ENCODE data around the gene ZNF616. TPM values are rescaled to one million over a fixed set of nuclear protein-coding genes. Genes with fewer than 3 reads are reported as not detected.

Gene ZNF616
- total RNA-seq, 1 donor: 9.8 TPM

DNA sequence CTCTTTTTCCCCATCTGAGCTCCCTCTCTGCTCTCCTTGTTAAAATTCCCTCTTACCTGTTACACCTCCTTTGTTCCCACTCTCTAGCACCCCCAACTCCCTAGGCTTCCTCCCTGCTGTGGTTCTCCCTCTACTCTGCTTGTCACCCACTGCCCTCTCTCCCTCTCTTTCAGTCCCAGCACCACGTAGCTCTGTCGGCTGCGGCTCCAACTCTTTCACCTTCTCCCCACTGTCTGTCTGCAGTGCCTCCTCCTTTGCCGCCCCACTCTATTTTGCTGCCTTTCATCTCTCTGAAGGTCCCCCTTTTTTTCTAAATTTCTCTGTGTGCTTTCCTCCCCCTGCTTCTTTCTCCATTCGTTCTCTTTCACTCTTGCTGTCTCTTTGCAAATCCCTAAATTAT is 30.6 kb upstream of the ZNF616 start:
- no peak for DNase-seq (ENCODE audit: insufficient read length, low spot score, missing footprints)
- Histone ChIP-seq H3K4me2 (ENCODE audit: insufficient read depth, low read length) (peak overlapping the region; percentile 96), H3K27ac (ENCODE audit: low read depth, low read length) (no peak overlapping the region), H3K27me3 (ENCODE audit: insufficient read depth, low read length) (no peaks in the 10 kb centered on the region), H3K36me3 (ENCODE audit: insufficient read depth, low read length) (peaks cover 16% of the 10 kb centered on the region), H3K9me3 (ENCODE audit: low read depth, low read length) (no peaks in the 10 kb centered on the region), H3K4me3 (ENCODE audit: insufficient read depth, low read length) (peak overlapping the region; percentile 81), H3K79me2 (ENCODE audit: insufficient read depth, low read length) (peaks cover 9% of the 10 kb centered on the region), H4K20me1 (ENCODE audit: insufficient read depth, low read length) (no peaks in the 10 kb centered on the region), H2AFZ (ENCODE audit: low read length) (peak overlapping the region; percentile 91), H3K4me1 (ENCODE audit: insufficient read depth, low read length) (peaks cover 8% of the 10 kb centered on the region)
- TF ChIP-seq, protein P1, sequence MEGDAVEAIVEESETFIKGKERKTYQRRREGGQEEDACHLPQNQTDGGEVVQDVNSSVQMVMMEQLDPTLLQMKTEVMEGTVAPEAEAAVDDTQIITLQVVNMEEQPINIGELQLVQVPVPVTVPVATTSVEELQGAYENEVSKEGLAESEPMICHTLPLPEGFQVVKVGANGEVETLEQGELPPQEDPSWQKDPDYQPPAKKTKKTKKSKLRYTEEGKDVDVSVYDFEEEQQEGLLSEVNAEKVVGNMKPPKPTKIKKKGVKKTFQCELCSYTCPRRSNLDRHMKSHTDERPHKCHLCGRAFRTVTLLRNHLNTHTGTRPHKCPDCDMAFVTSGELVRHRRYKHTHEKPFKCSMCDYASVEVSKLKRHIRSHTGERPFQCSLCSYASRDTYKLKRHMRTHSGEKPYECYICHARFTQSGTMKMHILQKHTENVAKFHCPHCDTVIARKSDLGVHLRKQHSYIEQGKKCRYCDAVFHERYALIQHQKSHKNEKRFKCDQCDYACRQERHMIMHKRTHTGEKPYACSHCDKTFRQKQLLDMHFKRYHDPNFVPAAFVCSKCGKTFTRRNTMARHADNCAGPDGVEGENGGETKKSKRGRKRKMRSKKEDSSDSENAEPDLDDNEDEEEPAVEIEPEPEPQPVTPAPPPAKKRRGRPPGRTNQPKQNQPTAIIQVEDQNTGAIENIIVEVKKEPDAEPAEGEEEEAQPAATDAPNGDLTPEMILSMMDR (IDR thresholded peaks at IDR 0.05; ENCODE audit: extremely low read depth, low read depth, low read length): no peak

DNA sequence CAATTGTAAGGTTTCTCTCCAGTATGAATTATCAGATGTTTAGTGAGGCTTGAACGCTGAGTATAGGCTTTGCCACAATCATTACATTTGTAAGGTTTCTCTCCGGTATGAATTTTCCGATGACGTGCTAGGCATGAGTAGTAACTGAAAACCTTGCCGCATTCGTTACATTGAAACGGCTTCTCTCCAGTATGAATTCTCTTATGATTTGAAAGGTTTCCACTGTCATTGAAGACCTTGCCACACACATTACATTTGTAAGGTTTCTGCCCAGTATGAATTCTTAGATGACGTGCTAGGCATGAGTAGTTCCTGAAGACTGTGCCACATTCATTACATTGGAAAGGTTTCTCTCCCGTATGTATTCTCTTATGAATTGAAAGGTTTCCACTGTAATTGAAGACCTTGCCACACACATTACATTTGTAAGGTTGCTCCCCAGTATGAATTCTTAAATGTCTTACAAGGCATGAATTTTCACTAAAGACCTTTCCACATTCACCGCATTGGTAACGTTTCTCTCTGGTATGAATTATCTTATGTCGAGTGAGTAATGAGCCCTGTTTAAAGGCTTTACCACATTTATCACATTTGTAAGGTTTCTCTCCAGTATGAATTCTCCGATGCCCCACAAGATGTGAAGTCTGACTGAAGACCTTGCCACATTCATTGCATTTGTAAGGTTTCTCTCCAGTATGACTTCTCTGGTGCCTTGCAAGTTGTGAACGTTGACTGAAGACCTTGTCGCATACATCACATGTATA is 16.0 kb upstream of the ZNF616 start:
- peaks cover 47% of the 10 kb centered on the region for H3K9me3 ChIP-seq (ENCODE audit: low read depth, low read length)
- H3K4me2 ChIP-seq (ENCODE audit: insufficient read depth, low read length): no peak overlapping the region
- peaks cover 17% of the 10 kb centered on the region for H3K36me3 ChIP-seq (ENCODE audit: insufficient read depth, low read length)
- H3K4me3 ChIP-seq (ENCODE audit: insufficient read depth, low read length): no peak overlapping the region
- no peaks in the 10 kb centered on the region for H3K27me3 ChIP-seq (ENCODE audit: insufficient read depth, low read length)
- no peak overlapping the region for H3K27ac ChIP-seq (ENCODE audit: low read depth, low read length)
- no peak for DNase-seq (ENCODE audit: insufficient read length, low spot score, missing footprints)
- TF ChIP-seq, protein P1 (IDR thresholded peaks at IDR 0.05; ENCODE audit: extremely low read depth, low read depth, low read length): no peak
- H3K4me1 ChIP-seq (ENCODE audit: insufficient read depth, low read length): no peaks in the 10 kb centered on the region
- no peaks in the 10 kb centered on the region for H3K79me2 ChIP-seq (ENCODE audit: insufficient read depth, low read length)
- H2AFZ ChIP-seq (ENCODE audit: low read length): no peak overlapping the region
- H4K20me1 ChIP-seq (ENCODE audit: insufficient read depth, low read length): no peaks in the 10 kb centered on the region

DNA sequence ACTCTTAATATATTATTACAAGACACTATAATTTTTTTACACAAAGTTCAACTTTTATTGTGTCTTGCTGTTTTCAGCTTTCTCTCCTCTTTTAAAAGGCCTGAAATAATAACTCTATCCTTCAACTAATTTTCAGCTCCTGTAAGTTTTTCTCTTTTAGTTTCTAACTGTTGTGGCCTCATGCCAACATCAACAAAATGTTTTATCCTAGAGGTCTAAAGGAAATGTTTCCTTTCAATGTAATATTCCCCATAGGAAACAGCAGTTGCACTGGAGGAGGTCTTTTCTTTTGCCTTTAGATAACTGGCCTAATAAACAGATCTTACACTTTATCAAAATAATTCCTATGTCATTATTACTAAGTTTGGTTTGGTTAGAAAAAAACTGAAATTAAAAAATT is 8.5 kb upstream of the ZNF616 start:
- peaks cover 13% of the 10 kb centered on the region for H3K9me3 ChIP-seq (ENCODE audit: low read depth, low read length)
- no peaks in the 10 kb centered on the region for H4K20me1 ChIP-seq (ENCODE audit: insufficient read depth, low read length)
- no peak overlapping the region for H3K4me2 ChIP-seq (ENCODE audit: insufficient read depth, low read length)
- DNase-seq (ENCODE audit: insufficient read length, low spot score, missing footprints): no peak
- H3K27ac ChIP-seq (ENCODE audit: low read depth, low read length): no peak overlapping the region
- H3K79me2 ChIP-seq (ENCODE audit: insufficient read depth, low read length): no peaks in the 10 kb centered on the region
- no peaks in the 10 kb centered on the region for H3K36me3 ChIP-seq (ENCODE audit: insufficient read depth, low read length)
- no peak overlapping the region for H3K4me3 ChIP-seq (ENCODE audit: insufficient read depth, low read length)
- no peaks in the 10 kb centered on the region for H3K4me1 ChIP-seq (ENCODE audit: insufficient read depth, low read length)
- no peak overlapping the region for H2AFZ ChIP-seq (ENCODE audit: low read length)
- H3K27me3 ChIP-seq (ENCODE audit: insufficient read depth, low read length): no peaks in the 10 kb centered on the region
- TF ChIP-seq, protein P1 (IDR thresholded peaks at IDR 0.05; ENCODE audit: extremely low read depth, low read depth, low read length): no peak

DNA sequence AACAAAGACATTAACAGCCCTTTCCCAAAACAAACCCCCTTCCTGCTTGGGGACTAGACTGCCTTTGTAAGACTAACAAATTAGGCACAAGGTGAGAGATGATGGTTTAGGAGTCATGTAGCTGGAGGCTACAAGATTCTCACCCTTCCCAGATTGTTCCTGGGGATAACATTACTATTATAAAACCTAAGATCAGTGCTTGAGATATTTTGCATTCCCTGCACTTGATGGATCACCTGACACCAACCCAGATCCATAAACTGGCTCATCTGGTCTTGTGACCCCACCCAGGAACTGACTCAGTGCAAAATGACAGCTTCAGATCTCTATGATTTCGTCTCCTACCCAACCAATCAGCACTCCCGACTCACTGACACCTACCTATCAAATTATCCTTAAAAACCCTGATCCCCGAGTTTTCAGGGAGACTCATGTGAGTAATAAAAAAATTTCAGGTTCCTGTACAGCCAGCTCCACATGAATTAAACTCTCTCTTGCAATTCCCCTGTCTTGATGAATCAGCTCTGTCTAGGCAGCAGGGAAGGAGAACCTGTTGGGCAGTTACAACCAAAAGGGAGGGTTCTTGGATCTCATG is 2.4 kb upstream of the ZNF616 start:
- H3K9me3 ChIP-seq (ENCODE audit: low read depth, low read length): no peaks in the 10 kb centered on the region
- no peak overlapping the region for H3K4me3 ChIP-seq (ENCODE audit: insufficient read depth, low read length)
- H3K79me2 ChIP-seq (ENCODE audit: insufficient read depth, low read length): peaks cover 19% of the 10 kb centered on the region
- H2AFZ ChIP-seq (ENCODE audit: low read length): no peak overlapping the region
- H3K4me1 ChIP-seq (ENCODE audit: insufficient read depth, low read length): peaks cover 6% of the 10 kb centered on the region
- no peak overlapping the region for H3K27ac ChIP-seq (ENCODE audit: low read depth, low read length)
- no peak overlapping the region for H3K4me2 ChIP-seq (ENCODE audit: insufficient read depth, low read length)
- TF ChIP-seq, protein P1 (IDR thresholded peaks at IDR 0.05; ENCODE audit: extremely low read depth, low read depth, low read length): no peak
- no peaks in the 10 kb centered on the region for H4K20me1 ChIP-seq (ENCODE audit: insufficient read depth, low read length)
- no peaks in the 10 kb centered on the region for H3K36me3 ChIP-seq (ENCODE audit: insufficient read depth, low read length)
- no peaks in the 10 kb centered on the region for H3K27me3 ChIP-seq (ENCODE audit: insufficient read depth, low read length)
- no peak for DNase-seq (ENCODE audit: insufficient read length, low spot score, missing footprints)

All from osteoblast (primary cell).